PFSK-1 (cell line): ENCODE data around the gene MAP2K6.

Experiments used
- FOXP2 ChIP-seq: optimal IDR thresholded peaks from 2 replicates; pipeline ENCODE3; 2011; ENCODE audit warnings: borderline replicate concordance, control low read depth, inconsistent platforms; ENCODE audit not compliant: insufficient read depth; ENCODE audit errors: extremely low read length, extremely low read depth
- POLR2AphosphoS5 ChIP-seq: IDR thresholded peaks from 2 replicates; pipeline ENCODE4 v1.6.1; 2012; ENCODE audit warnings: low read depth, mild to moderate bottlenecking, control low read depth, low read length, moderate library complexity
- REST ChIP-seq, 2 experiments: IDR thresholded peaks; 2 replicates each; pipeline versions ENCODE4 v1.6.1 to v1.8.0; 2011 to 2012; ENCODE audit warnings: low read depth in 2 of 2, low read length in 2 of 2, control low read depth in 1 of 2, inconsistent platforms in 1 of 2, mild to moderate bottlenecking in 1 of 2, moderate library complexity in 1 of 2; ENCODE audit not compliant: insufficient read depth in 1 of 2
- SIN3A ChIP-seq: IDR thresholded peaks from 2 replicates; pipeline ENCODE4 v1.6.1; 2012; ENCODE audit warnings: mild to moderate bottlenecking, low read length, moderate library complexity, borderline replicate concordance; ENCODE audit not compliant: insufficient read depth
- TAF1 ChIP-seq: IDR thresholded peaks from 2 replicates; pipeline ENCODE4 v1.6.1; 2012; ENCODE audit warnings: low read length, control low read depth, borderline replicate concordance; ENCODE audit not compliant: insufficient read depth

The MAP2K6 gene

GRCh38 chr17:69451416-69452394 is 37.2 kb downstream of the MAP2K6 start:
- TF ChIP-seq REST (IDR thresholded peaks at IDR 0.05; ENCODE audit: insufficient read depth in 1 of 2, low read depth in 2 of 2, low read length in 2 of 2) (no peak), FOXP2 (no peak), POLR2AphosphoS5 (no peak), TAF1 (no peak), SIN3A (no peak)

- TF ChIP-seq POLR2AphosphoS5 (no peak), FOXP2 (no peak), SIN3A (no peak), REST (IDR thresholded peaks at IDR 0.05; ENCODE audit: insufficient read depth in 1 of 2, low read depth in 2 of 2, low read length in 2 of 2) (no peak), TAF1 (no peak)
These were observed 38.3 kb downstream of the MAP2K6 start for GRCh38 chr17:69452664-69453260.

- no peak for TF ChIP-seq POLR2AphosphoS5
- no peak for TF ChIP-seq REST (IDR thresholded peaks at IDR 0.05; ENCODE audit: insufficient read depth in 1 of 2, low read depth in 2 of 2, low read length in 2 of 2)
- TF ChIP-seq TAF1 = no peak
- no peak for TF ChIP-seq SIN3A
- TF ChIP-seq FOXP2 = no peak
These were observed 39.6 kb downstream of the MAP2K6 start for GRCh38 chr17:69454051-69454450.

GRCh38 chr17:69455040-69455439 is 40.5 kb downstream of the MAP2K6 start:
- TF ChIP-seq FOXP2 = no peak
- no peak for TF ChIP-seq POLR2AphosphoS5
- no peak for TF ChIP-seq REST (IDR thresholded peaks at IDR 0.05; ENCODE audit: insufficient read depth in 1 of 2, low read depth in 2 of 2, low read length in 2 of 2)
- TF ChIP-seq SIN3A = no peak
- TF ChIP-seq TAF1 = no peak
